Mucosa of descending colon (tissue), 3 donors: ENCODE data around the gene SLC8A2. TPM values are rescaled to one million over a fixed set of nuclear protein-coding genes. Genes with fewer than 3 reads are reported as not detected.

ENCODE experiments used
- ATAC-seq: fragments of 200-7000 bp; cut with Tn5 transposase; one replicate; pipeline ENCODE4 v1.9.1; 2020; ENCODE audit warnings: mild to moderate bottlenecking, moderate library complexity
- DNase-seq, 3 donors: peaks; one replicate each; pipeline ENCODE4 v3.0.0-alpha.2; 2020
- H3K36me3 ChIP-seq: fragments of 200-600 bp; one replicate; pipeline ENCODE4 v1.8.0; 2021; ENCODE audit warnings: low read depth, mild to moderate bottlenecking
- H3K4me1 ChIP-seq: fragments of 200-600 bp; one replicate; pipeline ENCODE4 v1.8.0; 2021; ENCODE audit warnings: low read depth, mild to moderate bottlenecking
- H3K4me3 ChIP-seq: fragments of 200-600 bp; one replicate; pipeline ENCODE4 v1.8.0; 2021; ENCODE audit warnings: mild to moderate bottlenecking
- H3K9me3 ChIP-seq: fragments of 200-600 bp; one replicate; pipeline ENCODE4 v1.8.0; 2021; ENCODE audit warnings: mild to moderate bottlenecking
- intact Hi-C, 2 donors: fragments of 100-400 bp; cut with DNase I in 1 of 2; cut with micrococcal nuclease in 1 of 2; formaldehyde crosslinking; loops; one replicate each; pipeline versions ENCODE4 v1.11.0 to v1.11.1; 2022; cut with DNase I, micrococcal nuclease
- total RNA-seq, 3 donors: library from RNA; stranded (reverse); fragmentation: NEBNext Ultra II Directional in 2 of 3; extraction: Animal tissue kit (Norgen Biotek cat#: 25700) in 2 of 3; gene quantifications; one replicate each; pipeline versions ENCODE4 v1.2.1 to v1.2.4, GENCODE V29; 2021 to 2023
- TF ChIP-seq, protein P1 (sequence below): fragments of 200-600 bp; IDR thresholded peaks from one replicate; pipeline ENCODE4 v1.8.0; 2022; ENCODE audit warnings: antibody characterized with exemption, mild to moderate bottlenecking
- donor health status: DM: no; HTN: no; CAD: no; lungs with moderate emphysema.
- donor health status: DM: no; HTN: no; CAD: no.
- donor health status: DM: no; HTN: yes; CAD: no.

The SLC8A2 gene
- total RNA-seq, 3 donors from 2014 or later = 0.75 to 17.5 (median 2.1) TPM

- TF ChIP-seq, protein P1, sequence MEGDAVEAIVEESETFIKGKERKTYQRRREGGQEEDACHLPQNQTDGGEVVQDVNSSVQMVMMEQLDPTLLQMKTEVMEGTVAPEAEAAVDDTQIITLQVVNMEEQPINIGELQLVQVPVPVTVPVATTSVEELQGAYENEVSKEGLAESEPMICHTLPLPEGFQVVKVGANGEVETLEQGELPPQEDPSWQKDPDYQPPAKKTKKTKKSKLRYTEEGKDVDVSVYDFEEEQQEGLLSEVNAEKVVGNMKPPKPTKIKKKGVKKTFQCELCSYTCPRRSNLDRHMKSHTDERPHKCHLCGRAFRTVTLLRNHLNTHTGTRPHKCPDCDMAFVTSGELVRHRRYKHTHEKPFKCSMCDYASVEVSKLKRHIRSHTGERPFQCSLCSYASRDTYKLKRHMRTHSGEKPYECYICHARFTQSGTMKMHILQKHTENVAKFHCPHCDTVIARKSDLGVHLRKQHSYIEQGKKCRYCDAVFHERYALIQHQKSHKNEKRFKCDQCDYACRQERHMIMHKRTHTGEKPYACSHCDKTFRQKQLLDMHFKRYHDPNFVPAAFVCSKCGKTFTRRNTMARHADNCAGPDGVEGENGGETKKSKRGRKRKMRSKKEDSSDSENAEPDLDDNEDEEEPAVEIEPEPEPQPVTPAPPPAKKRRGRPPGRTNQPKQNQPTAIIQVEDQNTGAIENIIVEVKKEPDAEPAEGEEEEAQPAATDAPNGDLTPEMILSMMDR = no peak
- DNase-seq (peak in 1 of 3 donors; percentile 36), ATAC-seq (no peak)
- H3K4me1 ChIP-seq = no peaks in the 10 kb centered on the region
- intact Hi-C loops = no loop called here
- H3K4me3 ChIP-seq = no peak overlapping the region
- H3K9me3 ChIP-seq = no peaks in the 10 kb centered on the region
- H3K36me3 ChIP-seq = no peaks in the 10 kb centered on the region
Measured at GRCh38 chr19:47492571-47493377, 21.1 kb upstream of the SLC8A2 start.

GRCh38 chr19:47492137-47492533 lies 20.4 kb upstream of the SLC8A2 start:
- intact Hi-C loops = no loop called here

GRCh38 chr19:47491358-47492136 lies 19.9 kb upstream of the SLC8A2 start:
- H3K4me1 ChIP-seq = no peaks in the 10 kb centered on the region
- DNase-seq = peak in 1 of 3 donors; percentile 40
- H3K9me3 ChIP-seq = no peaks in the 10 kb centered on the region
- no peaks in the 10 kb centered on the region for H3K36me3 ChIP-seq
- intact Hi-C loops = no loop called here
- TF ChIP-seq, protein P1 = no peak
- ATAC-seq = no peak
- no peak overlapping the region for H3K4me3 ChIP-seq

More at GRCh38 chr19:47492137-47492533, 20.4 kb upstream of the SLC8A2 start:
- DNase-seq (peak in 1 of 3 donors; percentile 49), ATAC-seq (no peak)
- Histone ChIP-seq H3K4me3 (no peak overlapping the region), H3K36me3 (no peaks in the 10 kb centered on the region), H3K4me1 (no peaks in the 10 kb centered on the region), H3K9me3 (no peaks in the 10 kb centered on the region)
- TF ChIP-seq, protein P1 = no peak

GRCh38 chr19:47490847-47491246 lies 19.2 kb upstream of the SLC8A2 start:
- ATAC-seq (no peak), DNase-seq (no peak)
- Histone ChIP-seq H3K4me1 (no peaks in the 10 kb centered on the region), H3K4me3 (no peak overlapping the region), H3K36me3 (no peaks in the 10 kb centered on the region), H3K9me3 (no peaks in the 10 kb centered on the region)
- intact Hi-C loops = no loop called here
- TF ChIP-seq, protein P1 = no peak

- no peak overlapping the region for H3K4me3 ChIP-seq
- peak in 1 of 3 donors; percentile 29 for DNase-seq
- TF ChIP-seq, protein P1 = no peak
- ATAC-seq = no peak
- intact Hi-C loops = no loop called here
- H3K4me1 ChIP-seq = peaks cover 4% of the 10 kb centered on the region
- H3K36me3 ChIP-seq = no peaks in the 10 kb centered on the region
- H3K9me3 ChIP-seq = no peaks in the 10 kb centered on the region
Measured at GRCh38 chr19:47490031-47490430, 18.3 kb upstream of the SLC8A2 start.
